A549 (cell line): ENCODE results near the gene KRT38.

Source experiments
- POLR2A ChIP-seq: IDR thresholded peaks from 2 replicates; pipeline ENCODE4 v1.6.1; 2012; ENCODE audit warnings: mild to moderate bottlenecking, low read length
- RAD21 ChIP-seq, 2 experiments: fragments of >200 bp in 1 of 2; sonication (Bioruptor Twin) in 1 of 2; formaldehyde crosslinking in 1 of 2; IDR thresholded peaks in 1 of 2; conservative IDR thresholded peaks in 1 of 2; 2 replicates in 1 of 2; 3 replicates in 1 of 2; pipeline ENCODE4 v1.6.1; 2012 to 2018; ENCODE audit warnings: inconsistent platforms in 1 of 2
- TF ChIP-seq, protein P1 (sequence below): fragments of >200 bp; sonication (Bioruptor Twin); formaldehyde crosslinking; IDR thresholded peaks from 3 replicates; pipeline ENCODE4 v1.5.1; 2016

DNA sequence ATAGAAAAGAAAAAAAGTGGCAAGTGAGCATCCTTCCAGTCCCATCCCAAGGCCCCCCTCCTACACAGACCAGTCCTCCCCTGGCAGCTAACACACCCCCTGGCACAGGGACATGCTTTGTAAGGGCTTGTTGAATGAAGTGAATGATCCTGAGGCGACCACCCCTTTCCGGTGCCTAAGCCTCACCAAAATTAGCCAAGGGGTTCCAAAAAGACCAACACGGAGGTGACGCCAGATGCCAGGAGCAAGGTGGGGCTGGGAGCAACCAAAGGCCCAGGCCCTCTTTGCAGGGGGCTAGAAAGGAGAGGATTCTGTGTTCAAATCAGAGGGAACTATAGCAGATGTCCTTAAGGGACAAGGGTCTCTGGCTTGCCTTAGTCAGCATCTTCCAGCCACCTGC lies 34.6 kb upstream of the KRT38 start:
- TF ChIP-seq, protein P1, sequence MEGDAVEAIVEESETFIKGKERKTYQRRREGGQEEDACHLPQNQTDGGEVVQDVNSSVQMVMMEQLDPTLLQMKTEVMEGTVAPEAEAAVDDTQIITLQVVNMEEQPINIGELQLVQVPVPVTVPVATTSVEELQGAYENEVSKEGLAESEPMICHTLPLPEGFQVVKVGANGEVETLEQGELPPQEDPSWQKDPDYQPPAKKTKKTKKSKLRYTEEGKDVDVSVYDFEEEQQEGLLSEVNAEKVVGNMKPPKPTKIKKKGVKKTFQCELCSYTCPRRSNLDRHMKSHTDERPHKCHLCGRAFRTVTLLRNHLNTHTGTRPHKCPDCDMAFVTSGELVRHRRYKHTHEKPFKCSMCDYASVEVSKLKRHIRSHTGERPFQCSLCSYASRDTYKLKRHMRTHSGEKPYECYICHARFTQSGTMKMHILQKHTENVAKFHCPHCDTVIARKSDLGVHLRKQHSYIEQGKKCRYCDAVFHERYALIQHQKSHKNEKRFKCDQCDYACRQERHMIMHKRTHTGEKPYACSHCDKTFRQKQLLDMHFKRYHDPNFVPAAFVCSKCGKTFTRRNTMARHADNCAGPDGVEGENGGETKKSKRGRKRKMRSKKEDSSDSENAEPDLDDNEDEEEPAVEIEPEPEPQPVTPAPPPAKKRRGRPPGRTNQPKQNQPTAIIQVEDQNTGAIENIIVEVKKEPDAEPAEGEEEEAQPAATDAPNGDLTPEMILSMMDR, result no peak
- no peak for TF ChIP-seq RAD21 (conservative IDR thresholded peaks at IDR 0.05 in 1 of 2, IDR thresholded peaks at IDR 0.05 in 1 of 2)
- no peak for TF ChIP-seq POLR2A
